Endothelial cell of umbilical vein (primary cell): ENCODE measurements around the gene GOLGA3. TPM values are rescaled to one million over a fixed set of nuclear protein-coding genes. Genes with fewer than 3 reads are reported as not detected.

ENCODE experiments used
- BruUV-seq: library from RNA; stranded (reverse); fragments of 400-500 nt; replicated peaks from 2 replicates; lab custom pipeline; 2021; lab: Mats Ljungman, UMichigan
- CTCF ChIA-PET: fragments of 300-600, 350-600 bp; sonication (Branson Sonifier 250); formaldehyde crosslinking; loops from one replicate; lab custom pipeline; 2021; ENCODE audit warnings: antibody characterized with exemption, inconsistent platforms; lab: Charles Lee
- POLR2A ChIA-PET: fragments of 300-600, 350-600 bp; sonication (Branson Sonifier 250); formaldehyde crosslinking; loops from one replicate; lab custom pipeline; 2021; ENCODE audit warnings: antibody characterized with exemption, inconsistent platforms; lab: Charles Lee
- DNase-seq: peaks from one replicate; pipeline ENCODE4 v3.0.0-alpha.2; 2011; ENCODE audit warnings: low read depth, low spot score
- FAIRE-seq: peaks from 2 replicates; lab custom pipeline; 2011; peaks lifted over from hg19 to GRCh38; lab: Jason Lieb, UNC
- H2AFZ ChIP-seq: 2 replicates; pipeline ENCODE4 v1.6.0; 2012; ENCODE audit warnings: low read depth, low read length, control low read depth, inconsistent platforms
- H3K27ac ChIP-seq: 2 replicates; pipeline ENCODE4 v1.5.1; 2011; ENCODE audit warnings: low read depth, mild to moderate bottlenecking, control low read depth, low read length, moderate library complexity; ENCODE audit not compliant: insufficient read depth
- H3K27me3 ChIP-seq, 2 experiments: 2 replicates each; pipeline versions ENCODE4 v1.6.0 to v1.6.1; 2011; ENCODE audit warnings: low read length in 2 of 2, mixed read lengths in 1 of 2; ENCODE audit not compliant: control insufficient read depth in 2 of 2, insufficient read depth in 2 of 2
- H3K36me3 ChIP-seq, 2 experiments: 2 replicates in 1 of 2; 3 replicates in 1 of 2; pipeline ENCODE4 v1.5.1; 2011; ENCODE audit warnings: low read length in 2 of 2, mild to moderate bottlenecking in 1 of 2, moderate library complexity in 1 of 2; ENCODE audit not compliant: control insufficient read depth in 2 of 2, insufficient read depth in 2 of 2; ENCODE audit errors: extremely low read depth in 1 of 2
- H3K4me1 ChIP-seq: 3 replicates; pipeline ENCODE4 v1.5.1; 2011; ENCODE audit warnings: mild to moderate bottlenecking, low read length; ENCODE audit not compliant: control insufficient read depth, insufficient read depth; ENCODE audit errors: extremely low read depth
- H3K4me2 ChIP-seq: 2 replicates; pipeline ENCODE4 v1.6.1; 2011; ENCODE audit warnings: low read length, control low read depth, mixed read lengths; ENCODE audit not compliant: insufficient read depth
- H3K4me3 ChIP-seq, 3 experiments: fragments of 200-600 bp in 1 of 3; sonication (generic), shearing (Covaris generic) in 1 of 3; replicated peaks in 1 of 3; 2 replicates each; pipeline ENCODE4 v1.5.1; 2011 to 2016; ENCODE audit warnings: control low read depth in 3 of 3, low read length in 3 of 3, mild to moderate bottlenecking in 2 of 3, inconsistent platforms in 1 of 3, low read depth in 1 of 3, moderate library complexity in 1 of 3; ENCODE audit not compliant: insufficient read depth in 1 of 3
- H3K79me2 ChIP-seq: 2 replicates; pipeline ENCODE4 v1.6.0; 2012; ENCODE audit warnings: low read length, inconsistent platforms; ENCODE audit not compliant: control insufficient read depth, insufficient read depth
- H3K9ac ChIP-seq: replicated peaks from 2 replicates; pipeline ENCODE3; 2011; ENCODE audit warnings: low read length, control low read depth; ENCODE audit not compliant: insufficient read depth; ENCODE audit errors: extremely low read depth
- H3K9me1 ChIP-seq: replicated peaks from 3 replicates; pipeline ENCODE4 v1.6.0; 2011; ENCODE audit warnings: mild to moderate bottlenecking, low read length; ENCODE audit not compliant: control insufficient read depth, insufficient read depth; ENCODE audit errors: extremely low read depth
- H3K9me3 ChIP-seq: replicated peaks from 2 replicates; pipeline ENCODE4 v1.5.1; 2012; ENCODE audit warnings: low read length, inconsistent platforms; ENCODE audit not compliant: control insufficient read depth, insufficient read depth
- H4K20me1 ChIP-seq: replicated peaks from 2 replicates; pipeline ENCODE3; 2011; ENCODE audit warnings: mild to moderate bottlenecking, low read length; ENCODE audit not compliant: control insufficient read depth, insufficient read depth; ENCODE audit errors: extremely low read depth
- CTCF ChIP-seq, 2 donors: IDR thresholded peaks; 1 replicate in 1 of 2; 2 replicates in 1 of 2; pipeline ENCODE4 v1.5.1; 2011; ENCODE audit warnings: low read length in 2 of 2, mild to moderate bottlenecking in 2 of 2, moderate library complexity in 2 of 2, control low read depth in 1 of 2, inconsistent platforms in 1 of 2, low read depth in 1 of 2; ENCODE audit not compliant: insufficient read depth in 1 of 2; ENCODE audit errors: extremely low read depth in 1 of 2
- EZH2 ChIP-seq: IDR thresholded peaks from 2 replicates; pipeline ENCODE4 v1.6.1; 2012; ENCODE audit warnings: borderline replicate concordance, low read depth, mild to moderate bottlenecking, moderate library complexity, low read length, inconsistent platforms; ENCODE audit not compliant: severe bottlenecking
- FOS ChIP-seq: IDR thresholded peaks from 2 replicates; pipeline ENCODE4 v1.6.1; 2011; ENCODE audit warnings: mild to moderate bottlenecking, low read length, moderate library complexity, borderline replicate concordance; ENCODE audit not compliant: insufficient read depth
- GATA2 ChIP-seq: IDR thresholded peaks from 2 replicates; pipeline ENCODE4 v1.7.0; 2011; ENCODE audit warnings: low read depth, mild to moderate bottlenecking, moderate library complexity, mixed read lengths, low read length; ENCODE audit not compliant: insufficient read length, insufficient read depth
- JUN ChIP-seq: IDR thresholded peaks from 2 replicates; pipeline ENCODE4 v1.6.1; 2011; ENCODE audit warnings: borderline replicate concordance, low read depth; ENCODE audit not compliant: insufficient read length, insufficient read depth
- MYC ChIP-seq: IDR thresholded peaks from one replicate; pipeline ENCODE4 v1.6.1; 2011; ENCODE audit warnings: mild to moderate bottlenecking, low read depth, low read length
- POLR2A ChIP-seq: IDR thresholded peaks from 2 replicates; pipeline ENCODE4 v1.6.1; 2012; ENCODE audit warnings: low read depth, mild to moderate bottlenecking, control low read depth, low read length
- POLR2AphosphoS5 ChIP-seq: IDR thresholded peaks from 2 replicates; pipeline ENCODE4 v1.6.1; 2012; ENCODE audit warnings: low read depth, mild to moderate bottlenecking, control low read depth, low read length, moderate library complexity; ENCODE audit not compliant: insufficient read depth
- dilution Hi-C: fragments of 300-500 bp; cut with MboI; formaldehyde crosslinking; loops from one replicate; pipeline ENCODE4 v1.15.0; 2019; ENCODE audit warnings: low sequenced_read_pairs; ENCODE audit not compliant: extremely low pct_ligation_motif_present
- intact Hi-C: fragments of 100-400 bp; cut with micrococcal nuclease; formaldehyde crosslinking; loops from one replicate; pipeline ENCODE4 v1.10.0; 2022
- polyA plus RNA-seq, 4 experiments: library from polyadenylated mRNA; depleted of rRNA in 3 of 4; stranded (reverse) in 3 of 4; unstranded in 1 of 4; fragments of >200 nt; gene quantifications; 2 replicates each; pipeline versions ENCODE4 v1.2.1 to v1.2.3, GENCODE V29; 2011 to 2012; ENCODE audit warnings: missing spikeins in 1 of 4
- total RNA-seq: library from RNA; stranded (reverse); gene quantifications from 2 replicates; pipeline ENCODE4 v1.2.3, GENCODE V29; 2021
- TF ChIP-seq, protein P1 (sequence below): IDR thresholded peaks from 2 replicates; pipeline ENCODE4 v1.6.1; 2011; ENCODE audit not compliant: insufficient read depth, insufficient read length

Gene GOLGA3
- total and polyA plus RNA-seq, 2 donors (not counting 3 experiments of a cell fraction or from before 2014, with no cell fraction given) = 18.4 to 86.0 TPM

GRCh38 chr12:132848521-132848920 is 19.9 kb upstream of the GOLGA3 start:
- Histone ChIP-seq H3K4me3 (no peak overlapping the region), H3K36me3 (peaks cover 19 to 37% of the 10 kb centered on the region in 2 experiments), H3K9me3 (no peaks in the 10 kb centered on the region), H3K9me1 (no peaks in the 10 kb centered on the region), H2AFZ (no peak overlapping the region), H3K4me1 (no peaks in the 10 kb centered on the region), H3K27me3 (no peaks in the 10 kb centered on the region), H3K9ac (no peak overlapping the region), H3K79me2 (no peaks in the 10 kb centered on the region), H3K4me2 (no peak overlapping the region), H3K27ac (no peak overlapping the region), H4K20me1 (no peaks in the 10 kb centered on the region)
- intact Hi-C loops = no loop called here
- dilution Hi-C loops = no loop called here
- no TSS peak for BruUV-seq
- TF ChIP-seq MYC (no peak), FOS (no peak), GATA2 (no peak), EZH2 (no peak), CTCF (IDR thresholded peaks at IDR 0.05; ENCODE audit: extremely low read depth in 1 of 2, insufficient read depth in 1 of 2, low read depth in 1 of 2, low read length in 2 of 2) (no peak), JUN (no peak), POLR2A (no peak), POLR2AphosphoS5 (no peak)
- TF ChIP-seq, protein P1, sequence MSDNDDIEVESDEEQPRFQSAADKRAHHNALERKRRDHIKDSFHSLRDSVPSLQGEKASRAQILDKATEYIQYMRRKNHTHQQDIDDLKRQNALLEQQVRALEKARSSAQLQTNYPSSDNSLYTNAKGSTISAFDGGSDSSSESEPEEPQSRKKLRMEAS = no peak
- POLR2A ChIA-PET = no interaction called here
- FAIRE-seq (no peak), DNase-seq (no peak)
- CTCF ChIA-PET = no interaction called here
